Activated T-cell treated with anti-CD3 and anti-CD28 coated beads, Interleukin-2, amount 50 U/mL, for 48 hours (primary cell): ENCODE measurements around the gene FUT7.

Source experiments
- DNase-seq, 2 experiments: peaks; one replicate each; pipeline ENCODE4 v3.0.0-alpha.2; 2020

The FUT7 gene

DNA sequence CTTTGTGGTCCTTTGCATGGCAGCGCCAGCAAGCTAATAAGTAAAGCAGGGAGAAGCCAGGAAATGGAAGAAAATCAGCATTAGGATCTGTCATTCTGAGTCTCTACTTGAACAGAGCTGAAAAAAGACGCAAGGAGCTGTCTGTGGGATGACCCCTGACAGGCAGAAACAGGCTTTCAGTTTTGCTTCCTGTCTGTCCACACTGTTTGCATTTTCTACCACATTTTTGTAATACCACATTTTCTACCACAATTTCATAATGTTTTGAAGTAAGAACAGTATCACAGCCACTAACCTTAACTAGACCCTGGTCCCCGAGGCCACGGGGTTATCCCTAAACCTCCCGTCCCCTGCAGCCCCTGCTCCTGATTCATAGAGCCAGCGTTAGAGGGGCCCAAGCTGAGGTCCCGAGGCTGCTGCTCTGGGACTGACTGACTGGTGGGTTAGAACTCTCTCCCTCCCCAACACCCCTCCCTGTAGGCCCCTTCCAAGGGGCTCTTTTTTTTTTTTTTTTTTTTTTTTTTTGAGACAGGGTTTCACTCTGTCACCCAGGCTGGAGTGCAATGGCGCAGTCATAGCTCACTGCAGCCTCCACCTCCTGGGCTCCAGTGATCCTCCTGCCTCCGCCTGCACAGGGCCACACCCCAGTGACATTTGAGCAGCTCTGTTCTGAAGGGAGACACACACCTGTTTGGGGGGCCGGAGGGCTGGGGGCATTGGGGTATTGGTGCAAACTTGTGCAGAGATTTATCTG is 31.5 kb downstream of the FUT7 start:
- DNase-seq, result peak; percentile 67 to 69

DNA sequence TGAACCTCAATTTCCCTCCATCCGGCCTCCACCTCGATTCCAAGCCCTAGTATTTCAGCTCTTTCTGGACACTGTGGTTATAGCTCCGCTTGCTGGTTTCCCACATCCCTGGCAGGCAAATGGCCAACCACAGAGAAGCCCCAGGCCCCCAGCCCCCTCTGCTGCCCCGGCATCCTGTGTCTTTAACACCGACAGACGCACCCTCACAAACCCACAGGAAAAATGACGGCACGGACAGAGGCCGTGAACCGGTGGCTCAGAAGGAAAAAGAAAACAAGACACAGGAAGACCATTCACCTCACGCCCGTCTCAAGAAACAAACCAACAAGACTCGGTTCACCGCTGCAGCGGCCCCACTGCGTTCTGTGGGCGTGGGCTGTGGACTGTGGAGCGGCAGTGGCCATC is 34.1 kb downstream of the FUT7 start:
- no peak for DNase-seq

DNA sequence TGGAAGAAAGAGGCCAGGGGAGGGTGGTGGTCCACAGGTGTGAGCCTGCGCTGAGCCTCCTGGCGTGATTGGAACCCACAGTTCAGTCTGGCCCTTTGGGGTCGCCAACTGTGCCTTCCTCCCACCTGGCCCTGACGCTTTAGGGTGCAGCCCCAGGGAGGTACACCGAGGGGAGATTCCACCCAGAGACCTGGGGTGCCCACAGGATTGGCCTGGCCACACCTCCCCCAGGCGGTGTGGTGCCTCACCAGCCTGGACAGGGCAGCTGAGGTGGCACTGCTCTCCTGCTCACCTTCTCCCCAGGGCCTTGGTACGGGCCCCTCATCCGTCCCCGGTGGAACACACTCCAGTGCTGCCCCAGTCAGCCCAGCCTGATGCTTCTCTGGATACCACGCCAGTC is 34.5 kb downstream of the FUT7 start:
- no peak for DNase-seq

DNA sequence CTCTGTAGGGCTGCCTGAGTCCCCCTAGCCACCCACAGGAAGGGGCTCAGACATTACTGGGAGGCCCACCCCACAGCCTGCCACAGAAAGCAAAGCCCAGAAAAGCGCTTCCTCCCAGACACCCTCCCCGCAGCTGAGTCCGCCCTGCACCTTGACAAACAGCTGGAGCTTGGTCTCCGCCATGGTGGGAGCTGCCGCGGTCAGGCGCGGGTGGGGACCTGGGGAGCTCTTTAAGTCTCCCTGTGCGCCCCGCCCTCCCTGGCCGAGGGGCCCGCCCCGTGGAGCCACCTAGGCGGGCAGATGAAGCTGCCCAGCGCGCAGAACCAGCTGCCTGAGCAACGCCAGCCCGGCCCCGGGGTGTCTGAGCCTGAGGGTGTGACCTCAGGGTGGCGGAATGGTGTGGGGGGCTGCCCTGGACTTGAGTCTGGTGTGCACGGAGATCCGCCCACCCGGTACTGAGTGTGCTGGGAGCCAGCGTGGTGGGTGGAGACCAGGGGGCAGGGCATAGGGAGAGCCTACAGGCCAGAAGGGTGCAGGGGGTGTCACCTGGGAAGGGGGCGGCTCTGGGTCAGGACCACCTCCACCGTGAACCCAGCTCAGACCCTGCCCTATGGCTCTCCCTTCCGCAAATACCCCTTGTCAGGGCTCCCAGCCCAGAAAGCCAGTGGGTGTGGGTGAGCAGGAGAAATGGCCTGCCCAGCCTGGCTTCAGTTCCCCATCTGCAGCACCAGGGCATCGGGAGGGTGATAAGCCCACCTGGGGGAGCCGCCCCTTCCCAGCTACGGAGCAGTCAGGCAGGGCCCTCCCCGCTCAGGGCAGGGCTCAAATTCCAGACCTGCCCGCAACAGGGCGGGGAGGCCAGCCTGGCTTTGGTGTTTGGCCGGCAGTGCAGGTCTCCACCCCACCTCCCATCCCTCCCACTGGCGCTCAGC is 35.3 kb downstream of the FUT7 start, which contains the start of gene CLIC3:
TSS of gene CLIC3 (minus strand) at position 208 of the 932 bp plus-strand sequence. CDS start at position 183, 25 bp downstream.
- DNase-seq, result peak; percentile 47 to 56

DNA sequence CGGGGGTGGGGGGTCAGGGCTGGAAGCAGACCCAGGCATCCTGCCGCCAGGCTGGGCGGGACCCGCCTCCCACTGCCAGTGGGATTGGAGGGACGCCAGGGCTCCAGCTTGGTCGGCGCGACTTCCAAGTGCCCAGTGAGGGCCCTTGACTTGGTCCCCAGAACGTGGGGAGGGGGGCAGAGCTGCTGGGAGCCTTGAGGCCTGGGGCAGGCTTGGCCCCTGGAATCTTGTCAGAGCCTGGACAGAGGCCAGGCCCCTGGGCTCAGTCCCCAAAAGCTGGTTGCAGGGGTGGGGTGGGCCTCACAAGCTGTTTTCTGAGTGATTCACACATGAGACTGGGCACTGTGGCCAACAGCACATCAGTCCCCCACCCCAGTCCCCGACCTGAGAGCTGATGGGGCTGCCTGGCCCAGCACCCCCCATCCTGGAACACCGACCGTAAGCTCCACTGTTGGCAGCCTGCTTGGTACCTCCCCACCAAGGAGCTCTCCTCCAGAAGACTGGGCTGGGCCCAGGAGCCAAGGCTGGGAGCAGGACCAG is 36.0 kb downstream of the FUT7 start:
- no peak for DNase-seq

DNA sequence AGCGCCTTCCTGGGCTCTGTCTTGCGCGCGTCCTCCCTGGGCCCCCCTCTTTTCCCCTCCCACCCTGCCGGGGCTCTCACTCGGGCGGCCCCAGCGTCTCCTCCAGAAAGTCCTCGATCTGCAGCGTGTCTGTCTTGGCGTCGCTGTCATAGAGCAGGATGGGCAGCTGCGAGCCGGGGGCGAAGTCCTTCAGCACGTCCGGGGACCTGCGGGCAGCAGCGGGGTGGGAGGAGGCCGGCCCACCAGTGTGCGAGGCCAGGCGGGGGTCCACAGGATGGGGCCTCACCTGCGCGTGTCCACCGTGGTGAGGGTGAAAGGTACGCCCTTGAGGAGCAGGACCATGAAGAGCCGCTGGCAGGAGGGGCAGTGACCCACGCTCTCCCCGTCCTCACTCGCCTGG is 36.5 kb downstream of the FUT7 start:
- no peak for DNase-seq

DNA sequence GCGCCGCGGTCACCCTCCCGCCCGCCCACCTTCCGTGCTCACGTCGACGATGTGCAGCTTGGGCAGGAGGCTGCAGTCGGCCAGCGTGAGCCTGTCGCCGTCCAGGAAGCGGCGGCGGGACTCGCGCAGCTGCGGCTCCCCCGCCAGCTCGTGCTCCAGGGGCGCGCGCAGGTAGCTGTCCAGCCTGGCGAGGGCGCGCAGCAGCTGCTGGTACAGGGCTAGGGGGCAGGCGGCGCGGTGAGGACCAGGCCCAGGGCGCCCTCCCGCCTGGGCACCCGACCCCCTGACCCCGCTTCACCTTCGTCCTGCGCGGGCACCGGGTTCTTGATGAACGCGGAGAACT is 37.0 kb downstream of the FUT7 start:
- no peak for DNase-seq

DNA sequence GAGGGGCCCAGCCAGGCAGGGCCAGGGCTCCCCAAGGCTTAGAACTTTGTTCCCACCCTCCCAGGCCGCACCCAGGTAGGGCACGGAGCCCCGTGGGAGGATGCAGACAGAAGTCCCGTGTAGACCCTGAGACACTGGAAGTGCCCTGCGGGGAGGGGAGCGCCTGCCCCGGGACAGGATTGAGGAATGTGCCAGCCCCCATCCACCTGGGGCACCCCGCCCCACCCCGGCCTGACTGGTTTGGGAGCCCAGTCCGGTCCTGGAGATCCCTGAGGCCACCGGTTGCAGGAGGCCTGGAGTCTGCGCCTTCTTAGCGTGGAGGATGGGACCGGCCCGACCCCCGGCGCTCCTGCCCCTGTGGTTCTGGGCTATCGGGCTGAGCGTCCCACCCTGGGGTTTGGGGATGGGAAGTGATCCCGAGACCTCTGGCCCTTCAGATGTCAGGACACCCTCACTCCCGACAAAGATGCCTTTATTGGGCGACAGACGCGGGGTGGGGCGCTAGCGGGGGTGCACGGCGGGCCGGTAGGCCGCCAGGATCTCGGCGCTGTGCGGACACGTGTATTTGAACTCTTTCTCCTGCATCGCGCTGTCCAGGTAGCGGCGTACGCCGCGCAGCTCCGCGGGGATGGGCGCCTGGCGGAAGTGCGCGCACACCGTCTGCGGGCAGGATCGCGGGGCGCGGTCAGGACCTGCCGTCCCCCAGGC is 37.6 kb downstream of the FUT7 start:
- no peak for DNase-seq

DNA sequence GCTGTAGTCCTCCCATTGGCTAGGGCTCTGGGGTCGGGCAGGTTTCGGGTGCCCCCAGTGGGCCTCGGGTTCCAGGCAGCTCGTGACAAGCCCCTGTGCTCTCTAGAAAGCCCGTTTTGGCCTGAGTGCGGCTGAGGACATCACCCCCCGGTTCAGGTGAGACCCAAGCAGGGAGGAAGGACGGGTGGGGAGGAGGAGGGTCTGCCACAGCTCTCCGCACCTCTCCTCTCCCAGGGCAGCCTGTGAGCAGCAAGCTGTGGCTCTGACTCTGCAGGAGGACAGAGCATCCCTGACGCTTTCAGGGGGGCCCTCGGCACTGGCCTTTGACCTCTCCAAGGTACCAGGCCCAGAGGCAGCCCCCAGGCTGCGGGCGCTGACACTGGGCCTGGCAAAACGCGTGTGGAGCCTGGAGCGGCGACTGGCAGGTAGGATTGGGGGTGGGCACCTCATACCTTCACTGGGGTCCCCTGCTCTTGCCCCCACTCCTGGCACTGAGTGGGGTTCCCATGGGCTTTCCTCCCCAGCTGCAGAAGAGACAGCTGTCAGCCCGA is 39.0 kb downstream of the FUT7 start:
- no peak for DNase-seq

DNA sequence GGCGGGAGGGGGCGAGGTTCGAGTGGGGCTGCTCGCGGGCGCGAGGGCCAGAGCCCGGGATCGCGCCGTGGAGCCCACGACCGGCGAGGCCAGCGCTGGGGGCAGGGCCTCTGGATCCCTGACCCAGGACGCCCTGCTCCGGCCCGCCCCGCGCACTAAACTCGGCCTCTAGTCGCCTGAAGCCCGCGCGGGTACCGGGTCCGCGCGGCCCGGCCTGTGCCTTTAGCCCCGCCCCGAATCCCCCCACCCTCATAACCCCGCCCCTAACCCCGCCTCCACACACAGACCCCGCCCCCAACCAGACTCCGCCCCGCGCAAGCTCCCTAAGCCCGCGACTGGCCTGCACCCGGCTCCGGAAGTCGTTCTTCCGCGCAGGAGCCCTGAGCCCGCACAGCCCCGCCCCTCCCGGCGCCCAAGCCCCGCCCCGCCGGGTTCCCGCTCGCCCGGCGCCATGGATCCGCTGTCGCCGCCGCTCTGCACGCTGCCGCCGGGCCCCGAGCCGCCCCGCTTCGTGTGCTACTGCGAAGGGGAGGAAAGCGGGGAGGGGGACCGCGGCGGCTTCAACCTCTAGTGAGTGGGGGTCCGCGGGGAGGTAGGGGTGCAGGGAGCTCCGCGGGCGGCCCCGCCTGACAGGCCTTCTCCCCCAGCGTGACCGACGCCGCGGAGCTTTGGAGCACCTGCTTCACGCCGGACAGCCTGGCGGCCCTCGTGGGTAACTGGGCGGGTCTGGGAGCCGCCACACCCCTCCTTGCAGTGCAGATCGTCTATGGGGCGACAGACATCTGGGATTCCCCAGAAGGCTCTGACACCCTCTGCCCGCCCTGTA is 39.7 kb downstream of the FUT7 start, which contains the start of gene PAXX:
TSS of gene PAXX (plus strand) at position 430 of the 826 bp plus-strand sequence. CDS start at position 452, 22 bp downstream.
- DNase-seq, result peak; percentile 94 to 97

DNA sequence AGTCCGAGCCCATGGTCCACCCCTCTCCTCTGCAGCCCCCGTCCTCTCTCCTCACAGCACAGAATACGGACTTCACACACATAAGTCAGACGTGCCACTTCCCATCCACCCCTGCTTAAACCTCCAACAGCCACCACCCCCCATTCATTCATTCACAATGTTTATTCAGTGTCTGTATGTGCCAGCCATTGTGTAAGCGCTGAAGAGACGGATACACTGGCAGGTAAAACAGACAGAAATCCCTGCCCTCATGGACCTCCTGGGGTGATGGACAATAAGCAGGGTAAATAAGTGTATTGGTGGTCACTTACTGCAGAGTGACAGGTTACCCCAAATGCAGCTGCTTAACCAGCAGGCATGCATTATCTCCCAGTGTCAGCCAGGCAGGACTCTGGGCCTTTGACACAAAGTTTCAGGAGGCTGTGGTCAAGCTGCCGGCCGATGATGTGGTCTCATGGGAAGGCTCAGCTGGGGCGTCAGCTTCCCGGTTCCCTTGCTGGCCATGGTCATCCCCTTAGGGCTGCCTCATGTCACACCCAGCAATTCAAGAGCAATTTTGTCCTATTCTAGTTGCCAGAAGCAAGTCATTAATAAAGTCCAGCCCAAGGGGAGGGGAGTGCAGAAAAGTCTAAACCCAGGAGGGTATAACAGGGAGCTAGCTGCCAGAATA is 41.5 kb downstream of the FUT7 start:
- no peak for DNase-seq

DNA sequence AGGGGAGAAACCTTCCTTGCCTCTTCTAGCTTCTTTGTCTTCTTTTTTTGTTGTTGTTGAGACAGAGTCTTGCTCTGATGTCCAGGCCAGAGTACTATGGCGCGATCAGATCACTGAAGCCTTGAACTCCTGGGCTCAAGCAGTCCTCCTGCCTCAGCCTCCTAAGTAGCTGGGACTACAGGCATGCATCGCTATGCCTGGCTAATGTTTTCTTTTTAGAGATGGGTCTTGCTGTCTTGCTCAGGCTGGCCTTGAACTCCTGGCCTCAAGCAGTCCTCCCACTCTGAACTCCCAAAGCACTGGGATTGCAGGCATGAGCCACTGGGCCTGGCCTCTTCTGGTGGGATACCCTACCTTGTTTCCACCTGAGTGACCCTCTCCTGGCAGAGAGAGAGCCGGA is 43.0 kb downstream of the FUT7 start:
- no peak for DNase-seq

DNA sequence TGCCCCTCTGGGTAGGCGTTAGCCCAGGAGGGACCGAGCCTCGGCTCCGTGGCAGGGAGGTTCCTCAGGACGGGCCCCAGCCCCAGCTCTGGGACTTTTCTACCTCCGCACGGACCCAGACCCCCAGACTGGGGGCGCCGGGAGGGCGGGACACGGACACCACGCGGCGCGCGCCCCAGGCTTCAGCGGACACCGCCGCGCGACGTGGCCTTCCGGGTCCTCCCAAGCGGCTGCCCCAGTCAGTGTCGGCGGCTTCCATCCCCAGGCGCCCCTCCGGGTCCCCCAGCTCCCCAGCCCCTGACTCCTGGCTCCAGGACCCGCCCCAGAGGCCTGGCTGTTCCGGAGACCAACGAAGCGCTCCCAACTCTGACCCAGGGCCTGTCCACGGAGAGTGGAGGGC is 46.0 kb downstream of the FUT7 start:
- no peak for DNase-seq

DNA sequence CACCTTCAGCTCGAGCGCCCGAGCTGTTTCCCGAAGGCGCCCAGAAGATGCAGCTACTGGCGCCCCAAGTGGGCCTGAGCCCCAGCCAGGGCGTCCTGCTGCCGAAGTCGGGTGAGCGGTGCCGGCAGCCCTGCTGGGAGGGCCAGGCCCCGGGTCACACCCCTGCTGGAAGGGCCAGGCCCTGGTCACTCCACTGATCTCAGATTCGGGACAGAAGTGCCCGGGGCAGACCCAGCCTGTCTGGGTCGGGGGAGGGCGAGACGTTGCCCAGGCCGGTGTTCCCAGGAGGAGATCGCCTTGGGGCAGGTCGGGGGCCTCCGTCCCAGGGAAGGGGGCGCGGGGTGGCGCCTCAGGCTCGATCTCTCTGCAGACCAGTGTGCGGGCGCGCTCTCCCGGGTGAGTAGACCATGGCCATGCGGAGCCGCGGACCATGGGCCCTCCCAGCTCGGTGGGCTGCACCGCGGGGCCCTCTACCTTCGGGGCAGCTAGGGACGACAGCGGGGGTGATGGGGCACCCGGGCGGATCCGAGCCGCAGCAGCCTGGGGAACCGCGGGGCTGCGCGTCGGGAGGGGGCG is 46.8 kb downstream of the FUT7 start:
- no peak for DNase-seq

DNA sequence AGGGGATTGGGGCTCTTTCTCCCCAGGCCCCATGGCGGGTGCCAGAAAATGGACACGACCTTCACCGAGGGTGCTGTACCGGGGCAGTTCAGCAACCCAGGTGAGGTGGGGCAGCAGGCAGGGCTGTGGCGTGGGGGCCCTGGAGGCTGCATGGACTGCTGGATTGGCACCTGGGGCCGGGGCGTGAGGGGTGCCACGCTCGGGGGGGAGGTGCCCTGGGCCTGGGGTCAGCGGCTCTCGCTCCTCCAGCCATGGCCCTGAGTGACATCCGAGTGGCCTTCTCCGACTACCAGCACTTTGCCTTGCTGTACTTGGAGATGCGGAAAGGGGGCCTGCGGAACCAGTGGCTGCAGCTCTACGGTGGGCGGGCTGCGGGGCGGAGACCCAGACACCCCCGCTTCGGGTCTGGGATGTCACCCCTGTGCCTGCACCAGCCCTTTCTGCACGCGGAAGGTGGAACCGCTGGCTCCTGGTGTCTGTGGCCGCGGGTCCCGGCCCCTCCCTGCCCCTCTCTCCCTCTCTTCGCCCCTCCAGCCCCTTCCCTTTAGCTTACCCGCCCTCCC is 47.3 kb downstream of the FUT7 start:
- DNase-seq, result no peak

DNA sequence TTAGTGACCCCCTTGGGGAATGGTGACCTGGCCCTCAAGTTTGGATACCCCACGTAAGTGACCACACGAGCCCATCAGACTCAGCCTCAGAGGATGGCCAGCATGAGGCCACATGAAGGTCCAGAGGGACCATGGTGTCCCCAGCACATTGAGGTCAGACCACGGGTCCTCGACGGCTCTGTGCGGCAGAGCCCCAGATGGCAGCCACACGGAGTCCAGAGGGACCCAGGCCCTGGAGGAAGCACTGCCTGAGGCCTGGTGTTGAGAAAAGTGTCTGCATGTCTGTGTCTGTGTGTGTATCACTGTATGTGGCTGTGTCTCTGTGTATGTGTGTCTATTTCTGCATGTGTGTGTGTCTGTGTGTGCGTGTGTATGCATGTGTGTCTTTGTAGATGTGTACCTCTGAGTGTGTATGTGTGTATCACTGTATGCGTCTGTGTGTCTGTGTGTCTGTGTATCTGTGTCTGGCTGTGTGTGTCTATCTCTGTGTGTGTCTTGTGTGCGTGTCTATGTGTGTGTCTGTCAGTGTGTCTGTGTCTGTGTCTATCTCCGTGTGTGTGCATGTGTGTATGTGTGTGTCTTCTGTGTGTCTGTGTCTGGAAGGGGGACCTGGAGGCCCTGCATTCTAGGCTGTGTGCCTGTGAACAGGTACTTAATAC is 48.1 kb downstream of the FUT7 start:
- no peak for DNase-seq

DNA sequence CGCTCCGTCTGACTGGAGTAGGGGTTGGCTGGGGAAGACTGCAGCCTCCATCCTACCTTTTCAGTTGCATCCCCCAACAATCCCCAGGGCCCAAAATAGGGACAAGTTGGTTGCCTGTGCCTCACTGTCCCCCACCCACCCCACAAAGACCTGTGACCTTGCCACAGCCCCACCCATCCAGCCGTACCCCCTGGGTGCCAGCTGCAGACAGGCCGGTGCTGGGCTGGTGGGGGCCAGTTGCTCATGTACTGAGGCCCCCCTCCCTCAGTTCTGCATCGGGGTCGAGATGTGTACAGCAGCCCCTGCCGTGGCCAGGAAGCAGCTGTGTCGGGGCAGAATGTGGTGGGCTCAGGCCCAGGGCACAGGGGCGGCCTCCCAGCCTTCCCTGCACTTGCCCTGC is 48.7 kb downstream of the FUT7 start:
- no peak for DNase-seq

DNA sequence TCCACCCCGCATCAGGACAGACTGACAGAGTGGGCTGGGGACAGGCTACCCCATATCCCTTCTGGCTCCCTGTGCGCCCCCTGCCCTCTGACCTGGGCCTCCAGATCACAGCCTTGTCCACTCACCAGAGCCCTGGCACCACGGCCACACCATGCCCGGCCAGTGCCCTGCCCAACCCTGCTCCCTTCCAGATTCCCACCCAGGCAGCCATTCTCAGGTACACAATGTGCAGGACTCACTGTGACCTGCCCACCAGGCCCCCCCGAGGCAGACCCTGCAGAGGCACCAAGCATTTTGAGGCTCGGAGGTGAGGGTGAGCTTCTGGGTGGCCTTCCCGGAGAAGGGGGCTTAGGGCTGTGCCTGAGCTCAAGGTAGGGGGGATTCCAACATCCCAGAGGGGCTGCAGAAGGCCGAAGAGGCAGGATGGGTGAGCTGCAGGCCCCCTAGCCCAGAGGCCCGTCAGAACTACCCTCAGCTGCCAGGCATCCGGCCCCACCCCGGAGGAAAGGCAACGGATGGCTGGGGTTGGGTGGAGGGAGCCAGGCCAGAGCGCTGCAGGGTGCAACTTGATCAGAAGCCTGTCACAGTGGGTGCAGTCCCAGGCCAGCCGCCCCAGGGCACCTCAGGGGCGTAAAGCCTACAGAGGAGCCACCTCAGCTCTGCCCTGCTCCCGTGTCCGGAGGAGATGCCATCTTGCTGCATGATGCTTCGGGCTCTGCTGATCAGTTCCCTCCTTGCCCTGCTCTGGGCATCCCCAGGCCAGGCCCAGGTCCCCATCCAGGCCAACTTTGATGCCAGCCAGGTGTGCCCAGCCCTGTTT is 49.4 kb downstream of the FUT7 start, which contains the start of gene LCNL1:
TSS of gene LCNL1 (plus strand) at position 762 of the 820 bp plus-strand sequence. CDS start 594 bp downstream, outside the sequence.
- DNase-seq, result no peak
